GM04504 (cell line): ENCODE measurements around the gene WWTR1.

Source experiments
- DNase-seq: peaks from one replicate; pipeline ENCODE4 v3.0.0-alpha.2; 2012; ENCODE audit warnings: low read depth

Gene WWTR1

DNA sequence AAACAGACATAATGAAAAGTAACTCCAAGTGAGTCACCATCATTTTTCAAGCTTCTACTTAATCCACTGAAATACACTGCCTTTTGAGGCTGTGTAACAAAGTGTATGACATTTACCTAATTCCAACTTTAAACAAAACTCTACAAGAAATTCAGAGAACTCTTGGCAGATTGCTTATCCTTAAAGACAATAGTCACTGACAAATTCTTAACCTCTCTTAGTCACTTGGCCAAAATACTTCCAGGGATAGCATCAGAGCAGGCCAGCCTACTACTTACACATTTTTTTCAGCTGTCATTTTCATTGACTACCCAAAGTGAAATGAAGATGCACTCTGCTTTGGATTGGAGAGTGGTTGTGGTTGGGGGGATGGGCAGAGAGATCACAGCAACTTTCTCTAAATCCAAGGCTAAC lies 3.6 kb downstream of the WWTR1 start:
- DNase-seq: no peak

DNA sequence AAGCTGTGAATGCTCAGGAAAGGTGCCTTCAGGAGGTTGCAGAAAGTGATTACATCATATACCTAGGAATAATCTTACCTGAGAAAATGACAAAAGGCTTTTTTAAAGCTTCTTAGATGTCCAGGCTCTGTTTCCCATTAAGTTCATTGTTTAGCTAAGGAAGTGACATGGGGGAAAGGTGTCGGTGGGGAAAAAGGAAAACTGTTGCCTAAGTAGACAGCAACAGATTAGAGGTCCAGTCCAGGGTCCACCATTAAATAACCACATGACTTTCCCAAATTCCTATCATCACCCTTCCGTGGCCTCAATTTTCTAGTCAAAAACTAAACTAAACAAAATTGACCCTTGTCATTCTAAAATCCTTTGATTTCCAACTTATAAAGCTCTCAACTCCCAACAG lies 4.3 kb downstream of the WWTR1 start:
- no peak for DNase-seq

DNA sequence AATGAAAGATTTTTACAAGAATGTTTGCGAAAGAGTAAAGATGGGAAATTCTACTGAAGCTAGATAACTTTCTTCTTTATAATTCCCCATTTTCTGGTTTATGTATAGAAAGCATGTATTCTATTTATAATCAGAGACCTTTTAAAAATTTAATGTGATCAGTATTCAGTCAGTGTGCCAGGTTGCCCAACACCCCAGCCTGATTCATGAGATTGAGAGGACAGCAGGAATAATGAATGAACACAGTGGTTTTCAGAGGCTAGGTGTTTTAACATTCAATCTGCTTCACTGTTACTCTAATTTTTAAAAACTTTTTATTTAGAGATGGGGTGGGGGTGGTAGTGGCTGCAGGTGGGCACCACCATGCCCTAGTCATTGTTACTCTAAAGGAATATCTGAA lies 4.7 kb downstream of the WWTR1 start:
- no peak for DNase-seq

DNA sequence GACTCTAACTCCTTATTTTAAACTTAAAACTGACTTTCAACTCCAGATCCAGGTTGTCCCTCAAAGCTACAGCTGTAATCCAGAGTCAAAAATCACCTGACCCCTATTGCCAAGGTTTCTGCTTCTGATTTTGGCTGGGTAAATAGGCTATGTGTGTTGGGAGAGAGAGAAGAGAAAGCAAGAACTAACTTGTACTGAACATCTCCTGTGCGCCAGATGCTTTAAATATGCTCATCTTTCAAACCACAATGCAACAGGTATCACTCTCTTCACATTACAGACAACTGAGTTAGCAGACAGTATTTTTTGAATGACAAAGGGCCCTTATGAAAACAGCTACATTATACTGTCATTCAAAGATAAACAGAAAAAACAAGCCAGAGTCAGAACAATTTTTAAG lies 7.0 kb downstream of the WWTR1 start:
- DNase-seq: no peak

DNA sequence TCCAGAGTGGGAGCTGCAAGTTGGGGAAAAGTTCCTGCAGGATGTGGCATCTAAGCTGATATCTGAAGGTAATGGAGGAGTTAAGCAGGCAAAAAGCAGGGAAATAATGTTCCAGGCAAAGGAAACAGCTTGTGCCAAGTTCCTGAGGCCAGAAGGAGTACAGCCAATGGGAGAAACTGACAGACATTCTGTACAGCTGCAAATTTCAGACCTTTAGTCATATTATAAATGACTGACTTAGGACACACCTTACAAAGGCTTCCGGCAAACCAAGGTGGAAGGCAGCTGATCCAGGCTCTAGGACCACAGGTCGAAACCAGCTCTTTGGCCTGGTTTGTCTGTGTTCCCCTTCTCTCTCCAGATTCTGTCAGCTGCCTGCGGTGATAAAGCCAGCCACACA lies 9.3 kb downstream of the WWTR1 start:
- no peak for DNase-seq

DNA sequence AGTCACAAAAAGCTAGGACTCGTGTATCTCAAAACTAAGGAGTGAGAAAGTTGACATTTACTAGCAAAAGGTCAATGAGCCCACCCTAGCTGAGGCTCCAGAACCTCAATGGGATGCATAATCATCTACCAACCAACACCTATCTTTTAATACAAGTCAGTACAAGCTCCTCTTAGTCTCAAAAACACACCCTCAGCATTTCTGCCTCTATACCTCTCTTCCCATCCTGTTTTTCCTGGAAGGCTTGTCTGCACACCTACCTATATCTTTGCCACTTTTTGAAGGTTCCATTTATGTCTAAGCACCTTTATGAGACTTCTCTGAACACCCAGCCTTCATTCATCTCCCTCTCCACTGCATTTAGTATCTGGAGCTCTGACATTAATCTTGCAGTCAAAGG lies 10.0 kb downstream of the WWTR1 start:
- DNase-seq: no peak

DNA sequence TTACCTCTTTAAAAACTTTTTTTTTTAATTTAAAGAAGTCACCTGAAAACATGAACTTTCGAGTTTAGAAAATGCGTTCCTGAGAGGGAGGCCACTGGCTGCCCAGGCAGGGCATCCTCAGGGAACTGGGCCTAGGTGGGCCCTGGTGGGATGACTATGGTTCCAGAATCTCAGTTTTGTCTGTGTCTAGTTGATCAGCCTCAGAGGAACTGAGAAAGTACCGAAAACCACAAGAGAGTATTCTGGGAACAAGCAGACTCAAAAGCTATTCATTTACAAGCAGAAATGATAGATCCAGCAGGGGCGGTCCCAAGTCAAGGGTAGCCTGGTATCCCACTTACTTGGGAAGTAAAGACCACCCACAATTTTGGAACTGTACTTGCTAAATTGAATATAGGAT lies 10.5 kb downstream of the WWTR1 start:
- DNase-seq: no peak

DNA sequence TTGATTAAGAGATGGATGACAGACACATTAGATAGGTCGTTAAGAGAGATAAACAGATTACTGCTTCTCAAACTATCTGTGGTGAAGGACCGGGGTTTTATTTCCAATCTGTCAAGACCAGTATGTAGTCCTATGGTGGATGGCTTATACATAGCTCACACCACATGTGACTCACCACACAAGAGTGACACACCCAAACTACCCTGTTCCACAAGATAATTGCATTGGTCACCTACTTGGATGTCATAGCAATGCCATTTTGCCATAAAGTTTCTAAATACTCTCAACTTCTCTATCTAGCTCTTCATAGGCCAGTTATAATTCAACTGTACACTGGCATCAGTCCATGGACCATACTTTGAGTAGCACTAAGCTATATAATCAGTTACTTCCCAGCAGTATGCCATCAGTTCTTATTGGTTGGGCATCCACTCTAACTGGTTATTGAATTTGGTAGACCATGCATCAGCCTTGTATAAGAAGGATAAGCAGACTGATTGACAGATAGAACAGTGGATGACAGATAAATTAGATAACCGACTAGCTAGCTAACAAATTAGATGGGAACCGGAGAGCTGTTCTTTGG lies 11.6 kb downstream of the WWTR1 start:
- DNase-seq: no peak

DNA sequence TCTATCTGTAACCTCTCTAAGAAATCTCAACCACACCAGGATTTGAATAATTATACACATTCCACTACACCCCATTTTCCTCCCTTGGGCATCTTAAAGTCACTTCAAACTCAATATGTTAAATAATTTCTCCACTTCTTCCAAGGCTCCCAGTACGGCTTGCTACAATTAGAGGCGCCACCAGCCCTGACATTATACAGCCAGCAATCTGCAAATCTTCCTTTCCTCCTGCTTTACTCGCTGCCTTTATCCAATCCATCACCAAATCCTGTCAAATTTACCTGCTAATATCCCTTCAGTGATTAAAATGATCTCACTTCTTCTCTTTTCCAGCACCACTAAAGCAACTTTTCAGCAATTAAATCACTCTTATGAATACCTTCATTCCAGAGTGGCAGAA lies 13.9 kb downstream of the WWTR1 start:
- DNase-seq: no peak

DNA sequence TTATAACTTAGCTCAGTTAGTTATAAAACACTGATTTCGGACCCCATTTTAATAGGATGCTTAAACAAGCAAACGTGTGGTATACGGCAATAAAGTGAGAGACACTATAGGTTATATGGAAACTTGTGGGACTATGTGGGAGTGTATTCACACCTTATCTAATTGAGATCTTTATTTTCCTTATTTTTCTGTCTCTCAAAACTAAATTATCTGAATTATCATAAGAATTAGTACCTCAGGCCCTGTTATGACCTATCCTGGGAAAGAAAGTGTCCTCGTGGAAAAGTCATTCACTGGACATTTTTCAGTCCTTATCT lies 14.4 kb downstream of the WWTR1 start:
- no peak for DNase-seq

DNA sequence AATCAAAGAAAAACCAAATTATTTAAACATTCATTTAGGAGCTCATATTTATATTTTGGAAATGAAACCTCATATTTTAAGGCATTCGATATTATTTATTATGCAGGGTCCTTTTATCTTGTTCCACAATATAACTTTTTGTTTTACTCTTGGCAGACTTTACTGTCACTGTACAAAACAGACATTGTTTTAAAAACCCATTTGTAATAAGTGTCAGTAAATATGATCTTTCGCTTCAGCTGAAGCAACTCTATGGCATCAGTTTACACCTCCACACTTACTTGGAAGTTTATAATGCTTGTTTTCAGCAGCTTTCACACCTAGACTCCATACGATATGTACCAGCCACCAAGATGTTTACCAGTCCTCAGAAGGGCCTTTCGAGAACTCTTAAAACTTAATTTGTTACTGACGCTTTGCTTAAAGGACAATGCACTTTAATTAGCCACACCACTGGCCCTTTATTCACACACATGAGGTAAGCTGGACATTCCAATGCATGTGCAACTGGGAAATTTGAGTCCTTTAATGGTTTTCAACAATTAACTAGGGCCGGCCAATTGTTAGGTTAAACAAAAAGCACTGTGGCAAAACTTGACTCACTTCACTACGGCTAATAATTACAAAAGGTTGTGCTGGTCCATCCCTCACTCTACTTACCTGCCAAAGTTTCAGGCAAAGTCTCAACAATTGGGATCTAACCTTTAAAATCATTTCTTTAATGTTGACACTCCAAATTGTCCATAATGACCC lies 16.7 kb downstream of the WWTR1 start:
- no peak for DNase-seq

DNA sequence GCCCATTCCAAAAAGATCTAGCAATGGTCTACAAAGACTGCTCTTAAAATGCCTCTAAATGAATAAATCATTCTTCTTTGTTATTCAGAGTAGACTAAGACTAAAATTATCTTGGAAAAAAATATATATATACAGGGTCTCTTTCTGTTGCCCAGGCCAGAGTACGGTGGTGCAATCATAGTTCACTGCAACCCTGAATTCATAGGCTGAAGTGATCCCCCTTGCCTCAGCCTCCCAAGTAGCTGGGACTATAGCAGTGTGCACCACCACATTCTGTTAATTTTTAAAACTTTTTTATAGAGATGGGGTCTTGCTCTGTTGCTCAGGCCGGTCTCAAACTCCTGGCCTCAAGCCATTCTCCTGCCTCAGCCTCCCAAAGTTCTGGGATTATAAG lies 18.7 kb downstream of the WWTR1 start:
- DNase-seq: no peak

DNA sequence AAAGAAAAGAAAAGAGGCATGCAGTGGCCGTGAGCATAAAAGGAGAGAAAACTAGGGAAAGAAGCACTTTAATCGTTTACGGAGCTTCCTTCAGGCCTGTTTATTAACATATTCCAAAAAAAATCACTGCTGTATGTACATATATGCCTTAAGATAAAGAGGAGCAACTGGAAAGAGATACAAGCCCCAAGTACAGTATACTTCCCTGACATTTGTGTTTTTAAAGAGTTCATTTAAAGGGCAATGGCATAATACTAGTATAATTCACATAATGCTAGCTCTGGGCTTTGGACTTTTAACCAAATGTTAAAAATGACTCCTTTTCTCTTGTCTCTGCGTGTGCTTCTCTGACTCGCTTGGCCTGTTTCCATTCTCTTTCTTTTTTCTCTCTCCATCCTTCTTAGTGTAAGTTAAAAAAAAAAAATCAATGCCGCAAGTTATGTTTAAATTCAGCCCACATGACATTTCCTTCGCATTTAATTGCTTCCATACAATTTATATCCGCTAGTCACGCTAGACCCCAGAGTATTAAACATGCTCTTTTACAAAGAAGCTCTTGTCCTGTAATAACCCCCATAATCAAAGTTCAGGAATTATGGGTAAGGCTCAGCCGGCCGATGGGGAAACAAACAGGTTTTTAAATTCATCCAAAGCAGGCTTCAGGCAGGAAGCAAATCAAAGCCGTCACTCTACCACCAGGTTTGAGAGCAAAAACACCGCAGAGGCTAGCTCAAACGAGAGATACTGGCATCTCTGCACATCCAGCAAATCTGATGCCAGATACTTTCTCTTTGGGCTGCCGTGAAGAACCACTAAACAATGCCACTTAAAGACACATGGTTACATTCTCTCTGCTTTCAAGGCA lies 19.4 kb downstream of the WWTR1 start:
- DNase-seq: no peak

DNA sequence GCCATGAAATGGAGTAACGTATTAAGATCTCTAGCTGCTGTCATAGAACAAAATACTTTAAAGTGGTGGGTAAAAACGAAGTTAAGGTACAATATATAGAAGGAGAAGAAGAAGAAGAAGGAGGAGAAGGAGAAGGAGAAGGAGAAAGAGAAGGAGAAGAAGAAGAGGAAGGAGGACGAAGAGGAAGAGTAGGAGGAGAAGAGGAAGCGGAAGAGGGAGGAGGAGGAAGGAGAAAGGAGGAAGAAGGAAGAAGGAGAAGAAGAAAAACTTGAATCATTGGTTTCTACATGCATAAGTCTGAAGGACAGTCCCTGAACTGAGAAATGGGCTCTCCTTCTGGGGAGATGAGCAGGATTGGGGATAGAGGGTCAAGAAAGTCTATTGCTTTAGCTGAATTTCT lies 22.4 kb downstream of the WWTR1 start:
- no peak for DNase-seq

DNA sequence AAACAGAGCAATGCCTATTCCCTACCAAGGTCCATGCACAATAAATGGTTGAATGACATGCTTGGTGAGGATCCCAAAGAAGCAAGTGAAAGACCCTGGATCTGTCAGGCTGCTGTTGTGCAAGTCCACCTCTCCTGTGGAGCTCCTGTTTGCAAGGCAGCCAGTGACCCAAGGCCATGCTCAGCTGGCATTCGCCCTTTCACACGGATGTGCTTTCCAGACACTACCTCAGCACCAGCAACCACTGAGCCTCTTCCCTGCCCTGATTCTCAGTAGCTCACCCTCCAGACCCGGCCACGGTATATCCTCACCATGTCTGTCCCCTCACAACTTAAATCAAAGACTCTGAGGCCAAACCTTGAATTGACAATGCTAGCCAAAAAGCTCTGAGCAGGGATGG lies 23.3 kb downstream of the WWTR1 start:
- DNase-seq: no peak

DNA sequence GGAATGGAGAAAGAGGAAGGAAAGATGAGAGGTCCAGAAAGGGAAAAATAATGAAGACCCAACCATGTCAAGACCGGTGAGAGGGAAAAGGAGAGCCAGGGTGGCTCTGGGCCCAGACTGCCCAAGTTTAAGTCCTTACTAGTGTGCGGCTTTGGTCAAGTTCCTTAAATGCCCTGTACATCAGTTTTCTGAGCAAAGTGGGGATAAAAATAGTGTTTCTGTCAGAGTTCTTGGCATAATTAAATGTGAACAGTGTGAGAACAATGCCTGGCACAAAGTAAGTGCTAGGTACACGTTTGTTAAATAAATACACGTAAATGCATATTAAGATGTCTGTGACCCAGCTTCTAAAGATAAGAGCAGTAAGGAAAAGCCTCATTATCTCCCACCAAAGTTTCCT lies 23.8 kb downstream of the WWTR1 start:
- DNase-seq: no peak

DNA sequence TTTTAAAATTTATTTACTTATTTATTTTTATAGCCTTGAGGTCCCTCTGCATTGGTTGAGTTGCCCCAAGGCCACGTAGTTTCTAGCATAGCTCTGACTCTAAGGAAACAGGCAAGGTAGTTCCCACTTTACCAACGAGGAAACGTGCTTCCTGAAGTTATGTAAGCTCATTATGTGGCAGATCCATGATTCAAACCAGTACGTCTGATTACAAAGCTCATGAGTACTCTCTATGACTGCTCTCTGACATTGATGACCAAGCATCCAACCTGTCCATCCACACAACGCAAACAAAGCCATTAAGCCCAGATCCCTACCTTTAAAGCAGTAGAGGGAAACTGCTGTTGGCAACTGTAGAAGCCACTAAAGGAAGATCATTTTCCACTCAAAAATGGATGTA lies 25.6 kb downstream of the WWTR1 start:
- DNase-seq: no peak

DNA sequence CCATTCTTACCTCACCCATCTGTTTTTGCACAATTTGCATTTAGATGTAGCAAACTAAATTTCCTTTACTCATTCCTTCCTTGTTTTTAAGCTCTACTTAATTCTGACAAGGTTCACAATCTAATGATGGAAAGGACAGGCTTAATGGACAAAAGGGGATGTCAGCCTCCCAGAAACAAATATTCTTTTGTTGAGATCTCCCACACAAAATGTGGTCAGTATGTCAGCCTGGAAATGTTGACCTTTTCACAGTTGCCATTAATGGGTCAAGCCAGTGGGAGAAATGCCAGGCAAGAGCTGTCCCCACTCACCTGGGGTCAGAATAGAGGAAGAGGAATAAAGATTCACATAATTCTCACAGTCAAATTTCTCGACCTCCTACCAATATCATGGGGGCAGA lies 27.0 kb downstream of the WWTR1 start:
- no peak for DNase-seq

DNA sequence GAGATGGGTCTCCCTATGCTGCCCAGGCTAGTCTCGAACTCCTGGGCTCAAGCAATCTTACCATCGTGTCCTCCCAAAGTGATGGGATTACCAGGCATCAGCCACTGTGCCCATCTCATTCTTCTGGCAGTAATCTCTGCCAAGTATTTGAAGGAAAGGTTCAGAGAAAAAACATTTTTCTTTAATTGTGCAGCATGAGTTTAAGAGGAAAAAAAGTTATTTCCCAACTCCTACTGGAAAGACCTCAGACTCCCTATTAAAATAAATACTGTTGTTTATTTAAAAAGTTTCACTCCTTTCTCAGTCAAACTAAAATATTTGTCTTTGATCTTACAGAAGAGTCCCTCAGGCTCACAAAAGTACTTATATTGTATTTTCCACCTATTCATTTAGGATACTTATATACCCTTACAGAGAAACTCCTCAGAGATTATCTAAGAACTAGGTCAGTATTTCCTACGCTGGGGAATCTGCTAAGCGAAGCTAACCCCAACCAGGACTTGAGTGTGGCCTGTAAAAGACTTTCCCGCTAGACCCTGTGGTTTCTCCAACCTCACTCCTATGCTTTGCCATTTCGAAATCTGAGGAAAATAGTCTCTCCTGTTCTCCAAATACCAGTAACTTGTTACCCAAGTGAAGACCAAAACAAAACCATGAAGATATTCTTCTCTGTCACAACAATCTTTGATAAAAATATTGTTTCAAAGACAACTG lies 28.7 kb downstream of the WWTR1 start:
- no peak for DNase-seq

DNA sequence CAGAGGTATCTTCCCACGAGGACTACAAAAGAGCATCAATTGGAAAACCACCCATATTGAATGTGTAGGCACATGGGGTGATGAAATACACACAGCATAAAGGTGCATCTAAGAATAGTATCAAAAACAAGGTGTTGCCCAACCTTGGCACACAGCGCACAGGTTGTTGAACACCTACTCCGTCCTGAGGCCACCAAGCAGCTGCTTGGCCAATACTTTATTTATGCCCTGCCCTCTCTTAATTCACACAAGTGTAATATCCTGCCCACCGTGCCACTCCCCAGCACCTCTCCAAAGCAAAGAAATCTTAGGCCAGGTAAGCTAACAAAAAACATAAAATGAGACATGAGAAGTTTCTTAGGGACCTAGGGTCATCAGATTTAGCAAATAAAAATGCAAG lies 31.2 kb downstream of the WWTR1 start:
- no peak for DNase-seq

DNA sequence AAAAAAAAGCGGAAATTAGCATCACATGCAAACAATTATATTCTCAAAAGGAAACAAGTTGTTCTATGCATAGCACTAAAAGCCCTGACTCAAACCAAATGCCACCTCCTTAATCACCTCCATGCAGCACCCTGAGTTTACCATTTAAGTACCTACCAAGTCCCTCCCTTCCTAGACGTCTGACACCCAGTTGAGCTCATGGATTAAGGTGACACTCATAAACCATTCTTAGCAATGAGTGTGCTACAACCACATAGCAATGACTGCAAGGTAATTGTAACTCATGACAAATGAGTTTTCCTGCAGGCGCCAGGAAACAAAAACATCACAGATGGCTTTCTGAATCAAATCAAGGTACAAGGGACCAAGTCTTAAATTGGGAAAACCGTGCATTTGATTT lies 32.0 kb downstream of the WWTR1 start:
- DNase-seq: no peak

DNA sequence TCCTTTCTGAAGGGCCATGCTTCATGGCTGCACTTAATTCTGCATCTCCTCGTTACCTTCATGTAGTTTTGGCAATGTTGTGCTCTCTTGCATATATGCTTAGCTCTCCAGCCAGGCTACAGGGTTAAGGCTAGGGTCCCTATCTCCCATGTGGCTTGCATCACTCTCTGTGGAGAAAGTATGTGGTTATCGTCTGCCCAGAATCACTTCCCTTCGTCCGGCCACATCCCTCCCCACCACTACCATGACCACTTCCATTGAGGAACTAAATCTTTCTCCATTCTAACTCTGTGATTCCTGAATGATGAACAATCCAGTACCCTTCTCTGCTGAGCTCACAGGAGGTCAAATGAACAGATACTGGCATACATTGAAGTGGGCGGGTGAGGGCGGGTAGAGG lies 34.0 kb downstream of the WWTR1 start:
- DNase-seq: no peak
